GM18526 (cell line): Measurements from ENCODE around the gene CREBRF.

Experiments
- POLR2A ChIP-seq: IDR thresholded peaks from 3 replicates; pipeline ENCODE4 v1.6.1; 2011; ENCODE audit not compliant: insufficient read length; ENCODE audit errors: extremely low read depth

Gene CREBRF

DNA sequence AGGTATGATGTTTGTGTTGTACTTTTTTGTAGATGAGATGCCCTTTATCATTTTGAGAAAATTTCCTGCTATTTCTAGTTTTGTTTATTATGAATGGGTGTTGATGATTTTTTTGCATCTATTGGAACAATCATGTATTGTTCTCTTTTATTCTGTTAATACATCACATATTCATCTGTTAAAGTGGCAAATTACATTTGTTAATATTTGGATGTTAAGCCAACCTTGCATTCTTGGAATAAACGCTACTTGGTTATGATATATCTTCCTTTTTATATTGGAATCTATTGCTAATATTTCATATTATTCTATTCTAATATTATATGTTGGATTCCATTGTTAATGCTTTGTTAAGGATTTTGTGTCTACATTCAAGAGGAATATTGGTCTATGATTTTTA lies 63.6 kb downstream of the CREBRF start:
- TF ChIP-seq POLR2A = no peak

DNA sequence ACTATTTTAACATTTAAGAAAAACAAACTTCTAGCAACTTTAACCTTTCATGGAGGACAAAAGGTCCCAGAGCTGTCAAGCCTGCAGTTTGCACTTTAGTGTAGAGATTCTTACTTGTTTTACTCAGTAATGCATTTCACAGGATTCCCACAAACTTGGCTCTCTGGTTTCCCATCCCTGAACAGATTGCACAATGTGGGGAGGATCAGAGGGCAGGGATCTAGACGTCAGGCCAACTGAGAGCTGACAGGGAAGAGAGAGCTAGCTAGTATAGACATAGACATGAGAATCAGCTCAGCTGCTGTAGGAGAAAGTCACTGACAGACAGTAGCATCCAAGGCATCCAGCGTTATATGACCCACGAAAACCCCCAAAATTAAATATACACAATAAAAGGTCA lies 67.3 kb downstream of the CREBRF start:
- no peak for TF ChIP-seq POLR2A

DNA sequence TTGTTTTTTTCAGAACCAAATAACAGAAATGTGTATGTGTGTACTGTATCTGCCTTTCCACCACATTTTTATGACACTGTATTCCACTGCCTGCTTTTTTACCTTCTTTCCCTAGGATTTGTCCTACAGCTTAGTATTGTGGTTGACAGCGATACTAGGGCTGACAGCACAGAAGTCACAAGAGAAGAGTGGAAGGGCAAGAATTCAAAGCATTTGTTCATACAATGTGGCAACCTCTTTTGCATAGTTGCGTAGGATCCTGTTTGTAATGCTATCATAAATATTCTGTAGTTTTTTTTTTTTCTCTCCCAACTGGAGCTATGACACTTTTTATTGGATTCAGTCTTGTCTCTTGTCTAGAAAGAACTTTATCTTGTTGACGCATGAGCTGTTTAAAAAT lies 82.6 kb downstream of the CREBRF start:
- no peak for TF ChIP-seq POLR2A

DNA sequence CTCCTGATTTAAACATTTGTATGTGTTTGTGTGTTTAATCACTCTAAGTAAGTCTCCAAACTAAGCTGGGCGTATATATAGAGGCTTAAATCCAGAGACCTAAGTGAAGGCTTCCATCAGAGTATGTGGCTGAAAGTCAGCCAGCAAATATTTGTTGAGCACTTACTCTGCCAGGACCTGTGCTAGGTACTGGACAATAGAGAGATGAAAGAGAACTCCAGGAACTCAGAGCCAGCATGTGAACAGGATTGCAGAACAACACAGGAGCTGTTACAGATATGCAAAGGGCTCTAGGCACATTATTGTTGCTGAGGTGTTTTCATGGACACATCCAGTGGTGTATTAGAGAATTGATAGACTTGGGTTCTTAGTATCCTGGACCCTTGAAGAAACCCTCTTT lies 83.5 kb downstream of the CREBRF start:
- no peak for TF ChIP-seq POLR2A

DNA sequence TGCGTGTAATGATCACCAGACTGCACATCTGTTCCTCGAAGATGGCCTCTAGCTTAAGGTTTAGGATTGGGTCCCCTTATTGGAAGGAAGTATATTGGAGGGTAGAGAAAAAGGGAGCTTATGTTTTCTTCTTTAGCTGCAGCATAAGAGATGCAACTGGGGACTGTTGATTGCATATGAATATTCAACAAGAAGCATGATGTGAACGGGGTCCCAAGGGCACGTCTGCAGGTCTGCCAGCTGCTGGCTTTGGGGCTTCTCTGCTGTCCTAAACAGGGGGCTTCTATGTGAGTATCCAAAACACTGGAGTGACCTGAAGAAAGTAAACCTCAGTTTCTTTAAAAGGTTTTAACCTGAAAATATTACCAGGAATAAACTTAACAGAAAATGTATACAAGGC lies 84.6 kb downstream of the CREBRF start:
- TF ChIP-seq POLR2A = no peak

DNA sequence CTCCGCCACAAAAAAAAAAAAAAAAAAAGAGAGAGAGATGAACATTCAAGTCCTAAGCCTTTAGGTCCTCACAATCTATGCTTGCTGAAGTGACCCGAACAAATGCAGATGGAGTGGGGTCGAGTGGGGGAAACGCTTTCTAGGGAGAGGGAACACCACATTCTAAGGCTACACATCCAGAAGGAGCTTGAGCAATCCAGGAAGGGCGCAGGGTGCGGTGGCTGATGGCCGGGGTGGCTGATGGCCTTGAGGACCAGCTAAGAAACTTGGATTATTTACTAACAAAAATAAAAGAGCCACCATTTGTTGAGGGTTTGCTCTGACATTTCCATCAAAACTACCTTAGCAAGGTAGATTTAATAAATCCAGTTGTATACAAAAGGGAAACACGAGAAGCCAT lies 87.4 kb downstream of the CREBRF start:
- TF ChIP-seq POLR2A = no peak

DNA sequence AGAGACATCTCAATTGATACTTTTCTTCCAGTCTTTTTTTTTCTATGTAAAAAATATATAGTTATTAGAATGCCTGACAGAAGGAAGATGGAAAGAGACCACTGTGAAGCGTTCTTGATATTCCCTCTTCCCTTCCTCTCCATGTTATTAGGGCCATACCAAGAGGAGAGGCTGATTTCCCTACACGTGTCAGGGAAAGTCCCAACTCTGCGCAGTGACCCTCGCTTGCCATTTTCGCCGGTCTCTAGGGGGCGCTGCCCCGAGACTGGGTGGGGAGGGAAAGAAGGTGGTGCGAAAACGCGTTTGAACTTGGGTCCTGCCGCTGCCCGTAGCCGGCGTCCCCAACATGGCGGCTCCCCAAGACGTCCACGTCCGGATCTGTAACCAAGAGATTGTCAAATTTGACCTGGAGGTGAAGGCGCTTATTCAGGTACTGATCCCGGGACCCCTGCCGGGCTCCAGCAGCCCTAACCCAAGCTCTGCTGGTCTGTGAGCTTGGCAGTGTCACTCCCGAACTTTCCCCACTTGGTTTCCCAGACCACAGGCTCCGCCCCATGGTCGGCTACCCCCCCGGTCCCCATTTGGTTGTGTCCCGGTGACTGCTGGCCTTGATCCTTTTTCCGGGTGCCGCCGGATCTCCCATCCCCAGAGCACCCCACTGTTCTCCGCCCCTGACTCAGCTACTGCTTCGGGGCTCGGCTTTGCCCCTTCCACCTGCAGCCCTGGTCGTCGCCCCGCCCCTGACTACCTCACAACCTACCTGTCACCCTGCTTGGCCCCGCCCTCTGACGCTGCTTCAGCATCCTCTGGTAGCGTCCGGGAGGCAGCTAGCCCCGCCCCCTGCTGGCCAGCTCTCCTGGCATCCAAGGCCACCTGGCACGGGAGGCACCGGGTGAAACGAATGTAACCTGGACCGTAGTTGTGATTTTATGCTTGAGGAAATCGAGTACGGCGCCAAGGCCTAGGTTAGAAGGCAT lies 88.3 kb downstream of the CREBRF start, which contains the start of gene BNIP1:
BNIP1 (plus strand) TSS at position 332 of the 977 bp plus-strand sequence; CDS start at position 347, 15 bp downstream.
- peak; percentile 63 for TF ChIP-seq POLR2A

DNA sequence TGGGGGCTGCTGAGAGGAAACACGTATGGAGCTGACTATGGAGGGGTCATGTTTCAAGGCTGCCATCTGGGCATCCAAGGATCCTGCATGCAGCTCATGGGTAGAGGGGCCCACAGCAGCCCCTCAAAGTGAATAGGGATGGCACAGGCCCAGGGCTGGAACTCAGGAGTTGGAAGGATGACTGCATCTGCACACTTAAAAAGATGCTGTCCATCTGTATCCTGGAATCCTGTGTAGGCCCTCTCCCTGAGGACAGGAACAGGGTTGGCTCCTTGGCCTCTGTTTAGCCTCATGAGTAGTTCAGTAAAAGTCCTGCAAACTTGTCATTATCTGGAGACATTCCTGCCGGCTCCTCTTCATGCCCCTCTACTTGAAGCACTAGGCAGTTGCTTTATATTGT lies 92.2 kb downstream of the CREBRF start:
- TF ChIP-seq POLR2A = no peak

DNA sequence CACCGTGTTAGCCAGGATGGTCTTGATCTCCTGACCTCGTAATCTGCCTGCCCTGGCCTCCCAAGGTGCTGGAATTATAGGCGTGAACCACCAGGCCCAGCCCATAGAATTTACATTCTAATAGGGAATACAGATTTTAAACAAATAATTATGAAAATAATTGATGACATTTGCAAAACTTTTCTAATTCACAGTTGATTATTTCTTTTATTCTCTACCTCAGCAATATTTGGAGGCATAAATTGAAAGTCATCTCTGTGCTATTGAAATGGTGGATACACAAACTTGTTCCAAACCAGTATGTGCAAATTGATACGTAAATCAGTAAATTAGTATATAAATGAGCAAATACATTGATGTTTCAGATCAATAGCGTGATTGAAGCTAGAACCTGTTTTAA lies 96.4 kb downstream of the CREBRF start:
- TF ChIP-seq POLR2A = no peak

DNA sequence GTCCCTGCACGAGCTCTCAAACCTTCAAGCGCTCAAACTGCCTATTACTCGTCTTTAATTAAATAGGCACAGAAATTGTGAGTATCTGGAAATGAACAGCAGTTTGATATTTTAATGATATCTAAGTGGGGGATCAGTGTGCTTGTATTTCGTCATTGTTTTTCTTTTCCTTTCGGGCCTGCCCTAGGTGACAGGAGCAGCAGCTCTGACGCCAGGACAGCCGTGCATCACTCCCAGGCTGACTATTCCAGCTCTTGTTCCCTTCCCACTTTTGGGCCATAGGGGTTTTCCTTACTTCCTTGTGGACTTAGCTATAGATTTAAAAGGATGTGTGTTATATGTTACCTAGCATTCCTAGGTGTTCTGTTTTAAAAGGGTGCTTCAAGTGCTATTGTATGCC lies 97.7 kb downstream of the CREBRF start:
- no peak for TF ChIP-seq POLR2A

DNA sequence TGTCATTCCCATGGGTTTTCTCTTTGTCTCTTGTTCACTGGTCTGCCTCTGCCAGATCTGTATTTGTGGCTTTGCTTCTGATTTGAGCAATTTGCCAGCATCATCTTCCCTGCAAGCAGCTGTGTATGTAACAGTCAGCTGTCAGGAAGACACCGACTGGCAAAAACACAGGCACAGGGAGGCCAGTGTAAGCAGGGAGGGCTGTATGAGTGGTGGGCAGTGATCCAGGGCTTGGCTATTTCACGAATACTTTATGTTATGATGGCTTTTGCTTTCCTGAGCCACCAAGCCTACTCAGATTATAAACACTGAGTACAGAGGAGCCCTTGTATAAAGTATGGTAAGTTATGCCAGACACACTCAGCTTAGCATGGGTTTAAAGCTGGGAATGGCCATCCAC lies 99.8 kb downstream of the CREBRF start:
- no peak for TF ChIP-seq POLR2A

DNA sequence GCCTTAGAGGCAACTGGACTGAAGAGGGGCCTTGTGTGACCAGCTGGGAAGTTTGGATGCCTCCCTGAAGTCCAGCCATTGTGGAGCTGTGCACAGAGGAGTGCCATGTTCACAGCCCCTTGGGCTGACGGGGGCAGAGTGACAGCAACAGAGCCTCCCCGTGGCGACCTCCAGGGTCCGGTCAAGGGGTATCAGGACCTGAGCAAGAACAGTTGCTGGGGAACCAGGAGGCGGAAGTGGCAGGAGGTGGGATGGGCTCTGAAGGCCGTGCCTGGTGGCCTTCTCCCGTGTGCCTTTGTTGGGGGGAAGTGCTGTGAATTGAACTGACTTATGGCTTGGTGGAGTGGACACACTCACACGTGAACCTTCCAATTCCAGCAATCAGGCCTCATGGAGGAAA lies 102.2 kb downstream of the CREBRF start:
- TF ChIP-seq POLR2A = no peak

DNA sequence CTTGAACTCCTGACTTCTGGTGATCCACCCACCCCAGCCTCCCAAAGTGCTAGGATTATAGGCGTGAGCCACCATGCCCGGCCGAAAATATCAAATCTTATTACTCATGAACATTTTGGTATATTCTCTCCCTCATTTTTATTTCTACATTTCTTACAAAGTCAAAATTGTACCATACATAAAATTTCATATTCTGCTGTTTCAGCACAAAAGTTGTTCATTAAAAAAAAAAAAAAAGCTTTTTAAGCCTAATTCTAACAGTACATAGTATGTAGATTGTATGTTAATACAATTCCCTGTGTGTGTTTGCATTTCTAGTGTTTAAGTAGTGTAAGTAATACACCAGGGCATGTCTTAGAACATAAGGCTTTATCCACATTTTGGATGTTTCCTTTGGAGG lies 103.1 kb downstream of the CREBRF start:
- no peak for TF ChIP-seq POLR2A

DNA sequence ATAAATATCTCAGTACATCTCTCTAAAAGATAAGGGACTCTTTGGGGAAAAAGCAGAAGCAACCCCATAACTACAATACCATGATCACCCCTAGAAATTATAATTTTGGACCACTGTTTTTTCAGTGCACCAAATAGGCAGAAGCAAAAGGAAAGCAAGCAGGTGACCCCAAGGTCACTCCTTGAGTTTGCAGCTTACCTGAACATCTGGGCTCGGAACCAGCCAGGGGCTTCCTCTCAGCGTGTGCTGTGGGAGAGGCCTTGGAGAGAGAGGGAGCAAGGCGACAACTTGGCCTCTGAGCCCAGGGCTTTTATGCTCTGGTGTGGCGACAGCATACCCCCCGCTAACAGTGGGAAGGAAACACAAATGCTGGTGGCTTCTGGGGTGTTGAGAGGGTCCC lies 105.0 kb downstream of the CREBRF start:
- no peak for TF ChIP-seq POLR2A

DNA sequence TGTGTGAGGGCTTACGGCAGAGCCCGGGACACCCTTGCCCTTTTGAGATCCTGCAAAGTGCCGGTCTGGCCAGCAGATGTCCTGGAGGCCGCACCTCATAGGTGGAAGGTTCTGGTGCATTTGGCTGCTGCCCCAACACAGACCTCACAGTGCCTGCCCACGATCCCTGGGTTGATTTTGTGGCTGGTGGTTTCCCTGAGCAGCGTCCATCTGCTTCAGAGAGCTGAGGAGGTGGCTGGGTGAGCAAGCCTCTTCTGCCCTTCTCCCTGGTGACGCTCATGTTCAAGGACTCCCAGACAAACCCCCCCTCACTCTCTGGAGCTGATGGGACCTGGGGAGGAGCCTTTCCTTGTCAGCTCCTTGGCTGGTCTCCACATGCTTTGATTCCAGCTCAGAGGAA lies 107.1 kb downstream of the CREBRF start:
- no peak for TF ChIP-seq POLR2A

DNA sequence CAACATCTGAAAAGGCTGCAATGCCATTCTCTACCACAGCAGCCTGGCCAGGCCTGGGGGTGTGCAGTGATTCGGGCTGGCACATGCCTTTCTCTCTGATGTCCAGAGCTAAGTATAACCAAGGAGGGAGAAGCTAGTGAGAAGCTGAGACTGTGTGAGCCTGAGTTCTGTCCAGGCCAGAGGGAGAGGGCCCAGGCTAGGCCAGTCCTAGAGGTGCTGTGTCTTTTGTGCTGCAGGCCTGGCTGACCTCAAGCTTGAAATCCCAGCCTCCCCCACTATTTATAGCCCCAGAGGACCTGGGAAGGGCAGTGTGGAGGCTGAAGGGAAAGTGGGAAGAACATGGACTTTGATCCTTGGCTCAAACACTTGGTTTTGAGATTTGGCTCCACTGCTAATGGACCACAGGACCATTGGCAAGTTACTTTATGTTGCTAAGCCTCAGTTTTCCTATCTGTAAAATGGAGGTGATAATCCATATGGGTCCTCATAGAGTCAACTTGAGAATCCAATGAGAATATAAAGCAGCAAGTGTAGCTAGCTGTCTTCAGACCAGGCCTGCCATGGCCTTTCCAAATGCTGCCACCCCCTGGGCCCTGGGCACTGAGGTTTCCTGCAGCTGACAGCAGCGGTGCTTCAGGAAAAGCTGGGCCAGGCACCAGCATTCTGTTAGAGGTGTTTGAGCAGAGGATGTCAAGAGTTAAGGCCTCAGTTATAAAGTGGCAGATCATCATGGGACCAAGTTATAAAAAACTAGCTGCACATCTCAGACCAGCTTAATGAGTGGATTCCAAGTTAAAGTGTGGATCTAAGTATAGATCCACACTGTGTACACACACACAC lies 109.2 kb downstream of the CREBRF start:
- no peak for TF ChIP-seq POLR2A
